ENCODE measurements around the gene RPS25. TPM values are rescaled to one million over a fixed set of nuclear protein-coding genes. Genes with fewer than 3 reads are reported as not detected.

The RPS25 gene
- 1,000 to 10,000 TPM; 1,901 to 1,911 TPM for total RNA-seq

DNA sequence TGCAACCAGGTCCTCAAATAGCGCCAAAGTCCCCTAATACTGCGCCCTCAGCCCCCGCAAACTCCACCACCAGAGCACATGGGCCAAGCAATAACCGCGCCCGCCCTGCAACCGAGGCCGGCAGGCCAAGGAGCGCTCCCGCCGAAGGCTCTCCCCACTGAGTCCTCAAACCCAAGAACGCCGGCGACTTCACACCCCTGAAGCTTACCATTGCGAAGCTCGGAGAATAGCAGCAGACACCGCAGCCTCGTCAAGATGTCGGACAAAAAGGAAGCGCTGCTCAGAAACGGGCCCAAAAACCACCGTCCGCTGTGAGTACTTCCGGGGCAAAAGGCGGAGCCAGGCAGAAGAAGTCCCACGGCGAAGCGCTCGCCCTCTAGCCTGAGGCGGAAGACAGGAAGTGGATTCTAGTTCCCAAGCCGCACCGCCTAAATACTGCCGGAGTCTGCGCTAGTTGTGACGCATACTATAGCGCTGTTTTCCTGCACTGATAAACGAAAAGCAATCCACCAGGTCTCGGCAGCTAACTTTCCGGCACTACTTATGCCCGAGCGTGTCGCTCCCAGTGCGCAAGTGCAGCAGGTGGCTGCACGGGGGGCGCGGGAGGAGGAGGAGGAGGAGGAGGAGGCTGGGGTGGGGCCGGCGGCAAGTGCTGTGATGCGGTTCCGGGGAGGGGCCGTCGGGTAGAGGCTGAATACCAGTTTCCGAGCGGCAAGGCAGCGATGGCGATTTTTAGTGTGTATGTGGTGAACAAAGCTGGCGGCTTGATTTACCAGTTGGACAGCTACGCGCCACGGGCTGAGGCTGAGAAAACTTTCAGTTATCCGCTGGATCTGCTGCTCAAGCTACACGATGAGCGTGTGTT is at the start of gene RPS25, which contains the start of gene TRAPPC4:
TSS of gene RPS25 (minus strand) at position 270 of the 865 bp plus-strand sequence. CDS start at position 211, 59 bp downstream.
TSS of gene TRAPPC4 (plus strand) at position 693 of the 865 bp plus-strand sequence. CDS start at position 723, 30 bp downstream.
- H3K36me3 Mint-ChIP-seq (ENCODE audit: low read depth): peaks cover 76% of the 10 kb centered on the region
- ATAC-seq (peak; percentile 91), DNase-seq (peak; percentile 97)
- no peaks in the 10 kb centered on the region for H3K27me3 Mint-ChIP-seq
- no peak for TF ChIP-seq CTCF (IDR thresholded peaks at IDR 0.05)
- POLR2A ChIA-PET: interaction anchor here (0.6 to 8.6 kb wide), 23 partner anchors 8 to 396 kb away, joined by 3 to 106 read pairs (median 4); partner anchors contain the start of genes BCL9L, C2CD2L, CENATAC and DPAGT1
- peaks cover 53% of the 10 kb centered on the region for H3K4me1 Mint-ChIP-seq (ENCODE audit: low read depth)
- CTCF ChIA-PET: interaction anchor here (1.2 to 5.0 kb wide), 5 partner anchors 12 to 328 kb away, joined by 3 to 20 read pairs (median 5); partner anchors contain the start of gene SLC37A4
- peak within 1 kb of the TSS; percentile 99 for H3K27ac Mint-ChIP-seq
- H3K9me3 Mint-ChIP-seq: peaks cover 1% of the 10 kb centered on the region
- intact Hi-C loops (cut with micrococcal nuclease): no loop called here
- H3K4me3 Mint-ChIP-seq: peak within 1 kb of the TSS; percentile 99

GRCh38 chr11:119067371-119068222 is 49.5 kb upstream of the RPS25 start, which contains the start of gene VPS11:
Gene VPS11 (plus strand): TSS chr11:119067818. CDS start chr11:119067824, 6 bp downstream.
- Mint-ChIP-seq H3K27ac (peak within 1 kb of the TSS; percentile 94), H3K9me3 (no peaks in the 10 kb centered on the region), H3K4me1 (ENCODE audit: low read depth) (peaks cover 34% of the 10 kb centered on the region), H3K36me3 (ENCODE audit: low read depth) (peaks cover 9% of the 10 kb centered on the region), H3K27me3 (no peaks in the 10 kb centered on the region), H3K4me3 (peak within 1 kb of the TSS; percentile 87)
- CTCF ChIA-PET: interaction anchor here (0.7 to 2.3 kb wide), 20 partner anchors 11 to 378 kb away, joined by 3 to 16 read pairs (median 4); partner anchors contain the start of genes ABCG4, C2CD2L, CBL and CENATAC
- intact Hi-C loops (cut with micrococcal nuclease): no loop called here
- DNase-seq (peak; percentile 99), ATAC-seq (peak; percentile 98)
- POLR2A ChIA-PET: interaction anchor here (0.5 to 2.2 kb wide), 16 partner anchors 8 to 531 kb away, joined by 3 to 23 read pairs (median 5); partner anchors contain the start of genes DPAGT1, HMBS, HYOU1 and TRAPPC4
- TF ChIP-seq CTCF (IDR thresholded peaks at IDR 0.05): no peak

- H3K27ac Mint-ChIP-seq: peak overlapping the region; percentile 14
- intact Hi-C loops (cut with micrococcal nuclease): no loop called here
Observed at GRCh38 chr11:119065369-119065768, 47.2 kb upstream of the RPS25 start.

DNA sequence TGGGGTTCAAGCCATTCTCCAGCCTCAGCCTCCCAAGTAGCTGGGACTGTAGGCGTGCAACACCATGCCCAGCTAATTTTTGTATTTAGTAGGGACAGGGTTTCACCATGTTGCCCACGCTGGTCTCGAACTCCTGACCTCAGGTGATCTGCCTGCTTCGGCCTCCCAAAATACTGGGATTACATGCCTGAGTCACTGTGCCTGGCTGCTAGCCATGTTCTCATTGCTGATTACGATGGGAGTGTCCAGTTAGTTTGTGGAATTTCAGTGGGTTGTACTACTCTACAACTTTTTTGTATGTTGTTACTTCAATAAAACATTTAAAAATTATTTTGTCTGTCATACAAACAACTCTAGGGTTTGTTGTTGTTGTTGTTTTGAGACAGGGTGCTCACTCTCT is 44.6 kb upstream of the RPS25 start:
- CTCF ChIA-PET: no interaction called here

More at GRCh38 chr11:119065369-119065768, 47.2 kb upstream of the RPS25 start:
- peaks cover 34% of the 10 kb centered on the region for H3K4me1 Mint-ChIP-seq (ENCODE audit: low read depth)
- CTCF ChIA-PET: interaction anchor here (0.6 to 1.5 kb wide), 6 partner anchors 9 to 219 kb away, joined by 3 to 6 read pairs (median 3); partner anchors contain the start of gene HINFP
- POLR2A ChIA-PET: interaction anchor here (0.6 to 1.5 kb wide), 5 partner anchors 16 to 647 kb away, joined by 3 to 4 read pairs (median 3); partner anchors contain the start of genes C2CD2L and CENATAC
- peak; percentile 60 for TF ChIP-seq CTCF (IDR thresholded peaks at IDR 0.05)
- no peaks in the 10 kb centered on the region for H3K27me3 Mint-ChIP-seq
- ATAC-seq: peak; percentile 38
- DNase-seq: peak; percentile 69
- no peaks in the 10 kb centered on the region for H3K9me3 Mint-ChIP-seq
- no peak overlapping the region for H3K4me3 Mint-ChIP-seq
- H3K36me3 Mint-ChIP-seq (ENCODE audit: low read depth): peaks cover 5% of the 10 kb centered on the region

More for the DNA sequence above, 44.6 kb upstream of the RPS25 start:
- ATAC-seq (no peak), DNase-seq (no peak)
- intact Hi-C loops (cut with micrococcal nuclease): no loop called here
- no peak for TF ChIP-seq CTCF (IDR thresholded peaks at IDR 0.05)
- H3K27me3 Mint-ChIP-seq: no peaks in the 10 kb centered on the region
- no peaks in the 10 kb centered on the region for H3K36me3 Mint-ChIP-seq (ENCODE audit: low read depth)
- no peak overlapping the region for H3K27ac Mint-ChIP-seq
- no peaks in the 10 kb centered on the region for H3K9me3 Mint-ChIP-seq
- POLR2A ChIA-PET: no interaction called here
- H3K4me1 Mint-ChIP-seq (ENCODE audit: low read depth): peaks cover 28% of the 10 kb centered on the region
- no peak overlapping the region for H3K4me3 Mint-ChIP-seq

Data from activated CD8-positive, alpha-beta T cell treated with anti-CD3 and anti-CD28 coated beads for 36 hours (primary cell).